HCT116 (cell line): ENCODE results near the gene TADA2B.

Experiments used
- CBX3 ChIP-seq: IDR thresholded peaks from 2 replicates; pipeline ENCODE4 v1.6.1; 2012; ENCODE audit warnings: low read depth
- EZH2 ChIP-seq: fragments of 200-600 bp; sonication (generic); IDR thresholded peaks from 2 replicates; pipeline ENCODE4 v1.6.1; 2017; ENCODE audit warnings: antibody characterized with exemption, mixed run types
- EZH2phosphoT487 ChIP-seq: fragments of 200-600 bp; IDR thresholded peaks from 2 replicates; pipeline ENCODE4 v1.6.1; 2018; ENCODE audit warnings: antibody characterized with exemption, borderline replicate concordance
- JUND ChIP-seq: IDR thresholded peaks from 2 replicates; pipeline ENCODE4 v1.6.1; 2012
- POLR2A ChIP-seq: IDR thresholded peaks from 2 replicates; pipeline ENCODE4 v1.7.0; 2011; ENCODE audit warnings: borderline replicate concordance; ENCODE audit not compliant: insufficient read depth, insufficient read length; ENCODE audit errors: extremely low read depth
- POLR2AphosphoS5 ChIP-seq: IDR thresholded peaks from 2 replicates; pipeline ENCODE4 v1.6.1; 2011; ENCODE audit warnings: mild to moderate bottlenecking, low read depth, low read length, moderate library complexity
- RAD21 ChIP-seq: IDR thresholded peaks from 2 replicates; pipeline ENCODE4 v1.6.1; 2012; ENCODE audit warnings: low read depth, mild to moderate bottlenecking
- SIN3A ChIP-seq: IDR thresholded peaks from 2 replicates; pipeline ENCODE4 v1.6.1; 2012; ENCODE audit warnings: low read depth
- YY1 ChIP-seq: IDR thresholded peaks from 2 replicates; pipeline ENCODE4 v1.6.1; 2011; ENCODE audit warnings: low read length, low read depth, moderate library complexity, mild to moderate bottlenecking; ENCODE audit not compliant: insufficient replicate concordance; ENCODE audit errors: extremely low read depth
- TF ChIP-seq, protein P1 (sequence below), 3 experiments: fragments of 200-600 bp in 1 of 3; sonication (generic) in 1 of 3; IDR thresholded peaks in 2 of 3; conservative IDR thresholded peaks in 1 of 3; 2 replicates each; pipeline ENCODE4 v1.5.1; 2012 to 2017; ENCODE audit warnings: low read depth in 2 of 3, low read length in 2 of 3, antibody characterized with exemption in 1 of 3, borderline replicate concordance in 1 of 3, control low read depth in 1 of 3, mild to moderate bottlenecking in 1 of 3, mixed read lengths in 1 of 3, mixed run types in 1 of 3, moderate library complexity in 1 of 3; ENCODE audit not compliant: insufficient read depth in 1 of 3
- TF ChIP-seq, protein P2 (sequence below): IDR thresholded peaks from 2 replicates; pipeline ENCODE4 v1.6.1; 2011; ENCODE audit warnings: mild to moderate bottlenecking, low read length, moderate library complexity; ENCODE audit not compliant: insufficient replicate concordance; ENCODE audit errors: extremely low read depth
- TF ChIP-seq, protein P3 (sequence below): IDR thresholded peaks from 2 replicates; pipeline ENCODE4 v1.6.1; 2012
- TF ChIP-seq, protein P4 (sequence below): IDR thresholded peaks from 2 replicates; pipeline ENCODE4 v1.6.1; 2012; ENCODE audit warnings: low read depth

DNA sequence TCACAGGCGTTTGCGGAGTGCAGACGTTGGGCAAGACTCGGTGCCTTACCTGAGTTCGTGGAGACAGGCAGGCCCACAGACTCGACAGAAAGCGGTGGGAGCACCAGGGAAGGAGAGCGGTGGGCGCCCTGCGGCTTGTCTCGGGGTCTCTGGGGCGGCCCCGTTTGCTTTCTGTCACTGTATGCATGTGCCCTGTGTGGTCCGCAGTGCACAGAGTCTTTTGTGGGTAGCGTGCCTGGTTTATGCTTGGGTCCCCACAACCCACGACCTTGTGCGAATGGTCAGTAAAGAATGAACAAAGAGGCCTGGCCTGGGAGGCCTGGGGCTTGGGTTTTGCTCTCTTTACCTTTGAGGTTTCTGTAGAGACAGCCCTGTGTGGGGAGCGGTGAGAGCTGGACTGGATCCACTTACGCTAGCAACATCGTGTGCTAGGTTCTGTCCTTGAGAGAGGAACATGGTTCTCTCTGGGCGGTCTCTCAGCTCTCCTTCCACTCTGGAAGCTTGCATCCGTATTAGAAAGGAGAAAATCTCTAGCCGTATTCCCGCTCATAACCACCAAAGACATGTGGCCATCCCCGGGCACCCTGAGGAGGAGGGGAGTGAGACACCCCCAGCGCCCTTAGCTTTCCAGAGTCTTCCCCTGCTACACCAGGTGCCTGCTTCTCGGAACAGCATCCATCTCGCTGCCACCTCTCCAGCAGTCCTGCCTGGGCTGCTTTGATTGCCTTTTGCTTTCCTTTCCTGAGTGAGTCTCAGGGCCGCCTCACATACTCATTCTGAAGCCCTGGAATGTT is 1.2 kb downstream of the TADA2B start:
- TF ChIP-seq, protein P1, sequence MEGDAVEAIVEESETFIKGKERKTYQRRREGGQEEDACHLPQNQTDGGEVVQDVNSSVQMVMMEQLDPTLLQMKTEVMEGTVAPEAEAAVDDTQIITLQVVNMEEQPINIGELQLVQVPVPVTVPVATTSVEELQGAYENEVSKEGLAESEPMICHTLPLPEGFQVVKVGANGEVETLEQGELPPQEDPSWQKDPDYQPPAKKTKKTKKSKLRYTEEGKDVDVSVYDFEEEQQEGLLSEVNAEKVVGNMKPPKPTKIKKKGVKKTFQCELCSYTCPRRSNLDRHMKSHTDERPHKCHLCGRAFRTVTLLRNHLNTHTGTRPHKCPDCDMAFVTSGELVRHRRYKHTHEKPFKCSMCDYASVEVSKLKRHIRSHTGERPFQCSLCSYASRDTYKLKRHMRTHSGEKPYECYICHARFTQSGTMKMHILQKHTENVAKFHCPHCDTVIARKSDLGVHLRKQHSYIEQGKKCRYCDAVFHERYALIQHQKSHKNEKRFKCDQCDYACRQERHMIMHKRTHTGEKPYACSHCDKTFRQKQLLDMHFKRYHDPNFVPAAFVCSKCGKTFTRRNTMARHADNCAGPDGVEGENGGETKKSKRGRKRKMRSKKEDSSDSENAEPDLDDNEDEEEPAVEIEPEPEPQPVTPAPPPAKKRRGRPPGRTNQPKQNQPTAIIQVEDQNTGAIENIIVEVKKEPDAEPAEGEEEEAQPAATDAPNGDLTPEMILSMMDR (IDR thresholded peaks at IDR 0.05 in 2 of 3, conservative IDR thresholded peaks at IDR 0.05 in 1 of 3; ENCODE audit: borderline replicate concordance in 1 of 3, insufficient read depth in 1 of 3, low read depth in 2 of 3, low read length in 2 of 3): no peak
- TF ChIP-seq CBX3 (no peak), JUND (no peak), POLR2A (no peak), EZH2 (no peak), YY1 (no peak), POLR2AphosphoS5 (no peak), EZH2phosphoT487 (no peak), RAD21 (no peak), SIN3A (no peak)
- TF ChIP-seq, protein P2, sequence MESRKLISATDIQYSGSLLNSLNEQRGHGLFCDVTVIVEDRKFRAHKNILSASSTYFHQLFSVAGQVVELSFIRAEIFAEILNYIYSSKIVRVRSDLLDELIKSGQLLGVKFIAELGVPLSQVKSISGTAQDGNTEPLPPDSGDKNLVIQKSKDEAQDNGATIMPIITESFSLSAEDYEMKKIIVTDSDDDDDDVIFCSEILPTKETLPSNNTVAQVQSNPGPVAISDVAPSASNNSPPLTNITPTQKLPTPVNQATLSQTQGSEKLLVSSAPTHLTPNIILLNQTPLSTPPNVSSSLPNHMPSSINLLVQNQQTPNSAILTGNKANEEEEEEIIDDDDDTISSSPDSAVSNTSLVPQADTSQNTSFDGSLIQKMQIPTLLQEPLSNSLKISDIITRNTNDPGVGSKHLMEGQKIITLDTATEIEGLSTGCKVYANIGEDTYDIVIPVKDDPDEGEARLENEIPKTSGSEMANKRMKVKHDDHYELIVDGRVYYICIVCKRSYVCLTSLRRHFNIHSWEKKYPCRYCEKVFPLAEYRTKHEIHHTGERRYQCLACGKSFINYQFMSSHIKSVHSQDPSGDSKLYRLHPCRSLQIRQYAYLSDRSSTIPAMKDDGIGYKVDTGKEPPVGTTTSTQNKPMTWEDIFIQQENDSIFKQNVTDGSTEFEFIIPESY: no peak
- TF ChIP-seq, protein P3, sequence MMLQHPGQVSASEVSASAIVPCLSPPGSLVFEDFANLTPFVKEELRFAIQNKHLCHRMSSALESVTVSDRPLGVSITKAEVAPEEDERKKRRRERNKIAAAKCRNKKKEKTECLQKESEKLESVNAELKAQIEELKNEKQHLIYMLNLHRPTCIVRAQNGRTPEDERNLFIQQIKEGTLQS: no peak
- TF ChIP-seq, protein P4, sequence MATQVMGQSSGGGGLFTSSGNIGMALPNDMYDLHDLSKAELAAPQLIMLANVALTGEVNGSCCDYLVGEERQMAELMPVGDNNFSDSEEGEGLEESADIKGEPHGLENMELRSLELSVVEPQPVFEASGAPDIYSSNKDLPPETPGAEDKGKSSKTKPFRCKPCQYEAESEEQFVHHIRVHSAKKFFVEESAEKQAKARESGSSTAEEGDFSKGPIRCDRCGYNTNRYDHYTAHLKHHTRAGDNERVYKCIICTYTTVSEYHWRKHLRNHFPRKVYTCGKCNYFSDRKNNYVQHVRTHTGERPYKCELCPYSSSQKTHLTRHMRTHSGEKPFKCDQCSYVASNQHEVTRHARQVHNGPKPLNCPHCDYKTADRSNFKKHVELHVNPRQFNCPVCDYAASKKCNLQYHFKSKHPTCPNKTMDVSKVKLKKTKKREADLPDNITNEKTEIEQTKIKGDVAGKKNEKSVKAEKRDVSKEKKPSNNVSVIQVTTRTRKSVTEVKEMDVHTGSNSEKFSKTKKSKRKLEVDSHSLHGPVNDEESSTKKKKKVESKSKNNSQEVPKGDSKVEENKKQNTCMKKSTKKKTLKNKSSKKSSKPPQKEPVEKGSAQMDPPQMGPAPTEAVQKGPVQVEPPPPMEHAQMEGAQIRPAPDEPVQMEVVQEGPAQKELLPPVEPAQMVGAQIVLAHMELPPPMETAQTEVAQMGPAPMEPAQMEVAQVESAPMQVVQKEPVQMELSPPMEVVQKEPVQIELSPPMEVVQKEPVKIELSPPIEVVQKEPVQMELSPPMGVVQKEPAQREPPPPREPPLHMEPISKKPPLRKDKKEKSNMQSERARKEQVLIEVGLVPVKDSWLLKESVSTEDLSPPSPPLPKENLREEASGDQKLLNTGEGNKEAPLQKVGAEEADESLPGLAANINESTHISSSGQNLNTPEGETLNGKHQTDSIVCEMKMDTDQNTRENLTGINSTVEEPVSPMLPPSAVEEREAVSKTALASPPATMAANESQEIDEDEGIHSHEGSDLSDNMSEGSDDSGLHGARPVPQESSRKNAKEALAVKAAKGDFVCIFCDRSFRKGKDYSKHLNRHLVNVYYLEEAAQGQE: no peak
